ENCODE results near the gene OR56A1.

OR56A1 gene

DNA sequence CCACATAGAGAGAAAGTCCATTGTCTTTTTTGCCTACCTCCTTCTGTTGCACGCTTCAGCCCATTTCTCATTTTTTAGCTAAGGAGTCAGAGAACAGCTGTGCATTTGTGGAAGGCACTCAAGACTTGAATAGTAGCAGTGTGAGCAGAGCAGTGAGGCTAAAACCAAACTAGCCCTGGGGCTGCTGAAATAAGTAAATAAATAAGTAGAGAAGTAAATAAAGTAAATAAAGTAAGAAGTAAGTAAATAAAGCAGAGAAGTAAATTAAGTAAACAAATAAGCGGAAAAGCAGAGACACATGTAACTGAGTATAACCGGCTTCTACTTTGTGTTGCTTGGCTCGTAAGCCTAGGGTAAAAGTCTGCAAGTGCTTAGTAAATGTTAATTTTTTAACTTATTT is 41.4 kb downstream of the OR56A1 start:
- no peak for DNase-seq (ENCODE audit: low spot score)

DNA sequence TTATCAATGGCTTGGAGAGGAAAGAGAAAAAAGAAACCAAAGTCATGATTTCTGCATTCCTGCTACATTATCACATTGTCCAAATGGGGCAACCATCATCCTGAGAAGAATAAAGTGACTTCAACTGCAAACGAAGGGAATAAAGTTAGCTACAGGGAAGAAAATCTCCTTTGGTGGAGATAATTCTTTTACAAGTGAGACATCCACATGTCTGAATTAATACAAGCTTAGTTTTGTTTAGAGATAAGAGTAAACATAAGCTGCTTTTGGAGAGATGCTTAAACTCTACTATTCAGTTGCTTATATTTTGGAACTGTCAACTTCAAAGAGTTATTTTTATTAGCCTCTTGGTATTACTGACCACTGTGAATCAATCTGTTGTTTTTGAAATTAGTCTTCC is 43.7 kb downstream of the OR56A1 start, which contains the start of gene OR52L1:
Gene OR52L1, minus strand, starts transcription at position 101 of the 400 bp plus-strand sequence. Its CDS starts 55 bp downstream, at position 46.
- DNase-seq (ENCODE audit: low spot score) = no peak

DNA sequence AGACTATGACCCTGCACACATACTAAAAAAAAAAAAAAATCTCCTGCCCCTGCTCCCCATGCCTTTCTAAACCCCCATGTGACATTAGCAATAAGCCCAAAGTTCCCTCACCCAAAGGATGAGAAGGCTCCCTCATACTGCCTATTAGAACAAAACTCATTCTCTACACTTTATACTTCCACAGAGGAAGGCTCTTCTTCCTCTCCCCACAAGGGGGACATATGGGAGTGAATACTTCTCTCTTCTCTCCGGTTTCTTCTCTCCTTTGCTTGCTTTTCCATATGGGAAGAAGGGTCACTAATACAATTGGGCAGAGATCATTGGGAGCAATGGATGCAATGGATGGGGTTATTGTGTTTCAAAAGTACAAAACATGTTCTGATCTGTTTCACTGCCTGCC is 47.1 kb downstream of the OR56A1 start:
- DNase-seq (ENCODE audit: low spot score) = no peak

DNA sequence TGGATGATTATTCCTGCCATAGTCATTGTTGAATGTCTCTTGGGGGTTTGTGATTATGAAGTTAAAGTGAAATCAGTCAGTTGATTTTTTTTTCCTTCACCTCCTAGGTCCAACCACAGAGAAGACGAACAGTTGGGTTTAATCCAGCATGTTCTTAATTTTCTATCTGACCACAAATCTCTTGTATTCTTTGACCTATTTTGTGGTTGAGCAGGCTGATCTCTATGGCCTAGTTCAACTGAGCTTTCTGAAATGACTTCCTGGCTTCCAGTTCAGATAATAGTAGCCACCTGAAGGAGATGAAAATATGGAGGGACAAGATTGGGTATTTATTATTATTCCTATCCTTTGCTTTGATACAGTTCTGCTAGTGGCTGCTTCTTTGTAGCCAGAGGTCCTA is 57.0 kb downstream of the OR56A1 start:
- no peak for DNase-seq (ENCODE audit: low spot score)

All from pons (tissue), 1 donor.